Right forelimb (tissue), 1 donor: ENCODE results near the gene CCDC87.

ENCODE experiments used
- DNase-seq: peaks from one replicate; pipeline ENCODE4 v3.0.0-alpha.2; 2018

CCDC87 gene

GRCh38 chr11:66570850-66571180 lies 22.0 kb downstream of the CCDC87 start:
- DNase-seq = no peak

DNA sequence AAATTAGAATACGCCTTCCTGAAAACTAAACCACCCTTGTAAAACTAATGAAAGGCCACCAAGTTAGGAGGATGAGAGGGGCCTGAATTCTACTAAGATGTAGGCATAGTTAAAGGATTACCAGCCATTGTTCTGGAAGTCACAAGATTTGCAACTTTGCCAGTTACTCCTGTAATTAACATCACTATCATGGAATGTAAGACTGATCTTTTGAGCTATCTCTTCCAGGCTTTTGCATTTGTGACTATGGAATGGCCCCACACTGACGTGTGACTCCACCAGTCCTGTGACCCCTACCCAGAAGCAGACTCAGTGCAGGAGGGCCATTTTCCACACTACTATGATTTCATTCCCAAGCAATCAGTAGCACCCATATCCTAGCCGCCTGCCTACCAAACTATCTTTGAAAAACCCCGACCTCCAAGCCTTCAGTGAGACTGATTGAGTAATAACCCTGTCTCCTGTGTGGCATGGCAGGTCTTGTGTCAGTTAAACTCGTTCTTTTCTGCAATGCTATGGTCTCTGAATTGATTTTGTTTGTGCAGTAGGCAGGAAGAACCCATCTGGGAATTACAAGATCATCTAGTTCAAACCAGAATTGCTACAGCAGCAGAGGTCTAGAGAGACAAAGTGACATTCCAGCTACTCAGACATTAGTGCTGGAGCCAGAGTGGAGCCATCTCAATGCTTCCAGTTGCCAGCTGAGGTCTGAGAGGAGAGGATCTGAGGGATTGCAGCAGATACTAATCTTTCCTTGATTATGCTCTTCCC lies 22.6 kb downstream of the CCDC87 start:
- DNase-seq = no peak

DNA sequence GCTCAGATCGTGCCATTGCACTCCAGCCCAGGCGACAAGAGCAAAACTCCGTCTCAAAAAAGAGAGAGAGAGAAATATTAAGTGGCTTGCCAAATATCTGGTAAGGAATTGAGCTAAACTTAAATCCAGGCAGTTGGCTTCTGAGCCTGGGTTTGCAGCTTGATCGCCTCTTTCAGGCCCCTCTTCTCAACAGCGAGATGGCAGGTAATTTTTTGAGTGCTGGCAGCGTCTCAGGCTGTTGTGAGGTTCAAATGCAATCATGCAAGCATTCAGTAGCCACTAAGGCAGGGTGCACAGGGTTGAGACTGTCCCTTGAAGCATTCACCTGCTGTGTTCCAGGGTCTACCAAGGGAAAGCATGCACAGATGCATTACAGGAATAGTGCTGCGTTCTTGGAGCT lies 23.8 kb downstream of the CCDC87 start:
- DNase-seq = no peak

GRCh38 chr11:66568124-66568916 lies 24.5 kb downstream of the CCDC87 start, which contains the start of gene CTSF:
Gene CTSF, minus strand, starts transcription at chr11:66568606. Its CDS starts 120 bp downstream, at chr11:66568486.
- peak; percentile 85 for DNase-seq

DNA sequence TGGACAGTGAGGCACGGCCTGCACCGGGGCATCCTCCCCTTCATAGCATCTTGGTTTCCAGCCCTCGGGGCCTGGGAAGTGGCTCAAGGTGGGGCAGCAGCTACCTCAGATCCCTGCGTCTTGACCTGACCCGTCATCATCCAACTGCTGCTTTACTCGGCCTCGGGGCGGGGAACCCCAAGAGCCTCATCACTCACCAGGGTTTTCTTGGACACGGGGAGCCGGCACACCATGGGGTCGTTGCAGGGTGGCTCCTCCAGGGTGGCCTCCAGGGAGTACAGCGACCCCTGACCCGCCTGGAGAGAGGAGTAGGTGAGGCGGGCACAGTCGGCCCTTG lies 25.1 kb downstream of the CCDC87 start:
- DNase-seq = no peak

GRCh38 chr11:66566221-66566620 lies 26.6 kb downstream of the CCDC87 start:
- DNase-seq = no peak

DNA sequence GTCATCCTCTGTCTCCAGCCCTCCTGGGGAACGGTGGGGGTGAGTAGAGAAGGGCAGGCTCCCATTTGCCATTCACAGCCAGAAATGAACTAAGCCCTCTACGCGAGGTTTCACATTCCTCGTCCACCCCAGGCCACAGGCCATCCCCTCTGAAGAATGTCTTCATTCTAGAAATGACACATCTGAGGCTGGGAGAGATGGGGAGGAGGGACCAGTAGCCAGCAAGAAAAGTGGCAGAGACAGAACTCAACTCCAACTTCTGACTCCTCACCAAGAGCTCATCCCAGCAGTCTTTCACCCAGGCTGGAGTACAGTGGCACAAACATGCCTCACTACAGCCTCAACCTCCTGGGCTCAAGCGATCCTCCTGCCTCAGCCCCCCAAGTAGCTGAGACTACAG lies 27.9 kb downstream of the CCDC87 start:
- DNase-seq = no peak

- no peak for DNase-seq
Measured at GRCh38 chr11:66564538-66564937, 28.3 kb downstream of the CCDC87 start.

GRCh38 chr11:66563832-66564231 lies 29.0 kb downstream of the CCDC87 start:
- DNase-seq = no peak

- no peak for DNase-seq
Measured at GRCh38 chr11:66562907-66563583, 29.8 kb downstream of the CCDC87 start.

- DNase-seq = no peak
Measured at GRCh38 chr11:66562275-66562674, 30.6 kb downstream of the CCDC87 start.

DNA sequence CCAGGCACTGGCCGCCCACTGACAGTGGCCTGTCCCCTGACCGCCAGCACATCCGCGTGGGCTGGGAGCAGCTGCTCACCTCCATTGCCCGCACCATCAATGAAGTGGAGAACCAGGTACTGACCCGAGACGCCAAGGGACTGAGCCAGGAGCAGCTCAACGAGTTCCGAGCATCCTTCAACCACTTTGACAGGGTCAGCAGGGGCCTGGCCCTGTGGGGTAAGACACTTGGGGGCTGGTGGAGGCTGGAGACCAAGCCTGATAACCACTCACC lies 31.0 kb downstream of the CCDC87 start:
- no peak for DNase-seq

GRCh38 chr11:66561178-66561974 lies 31.5 kb downstream of the CCDC87 start:
- no peak for DNase-seq

DNA sequence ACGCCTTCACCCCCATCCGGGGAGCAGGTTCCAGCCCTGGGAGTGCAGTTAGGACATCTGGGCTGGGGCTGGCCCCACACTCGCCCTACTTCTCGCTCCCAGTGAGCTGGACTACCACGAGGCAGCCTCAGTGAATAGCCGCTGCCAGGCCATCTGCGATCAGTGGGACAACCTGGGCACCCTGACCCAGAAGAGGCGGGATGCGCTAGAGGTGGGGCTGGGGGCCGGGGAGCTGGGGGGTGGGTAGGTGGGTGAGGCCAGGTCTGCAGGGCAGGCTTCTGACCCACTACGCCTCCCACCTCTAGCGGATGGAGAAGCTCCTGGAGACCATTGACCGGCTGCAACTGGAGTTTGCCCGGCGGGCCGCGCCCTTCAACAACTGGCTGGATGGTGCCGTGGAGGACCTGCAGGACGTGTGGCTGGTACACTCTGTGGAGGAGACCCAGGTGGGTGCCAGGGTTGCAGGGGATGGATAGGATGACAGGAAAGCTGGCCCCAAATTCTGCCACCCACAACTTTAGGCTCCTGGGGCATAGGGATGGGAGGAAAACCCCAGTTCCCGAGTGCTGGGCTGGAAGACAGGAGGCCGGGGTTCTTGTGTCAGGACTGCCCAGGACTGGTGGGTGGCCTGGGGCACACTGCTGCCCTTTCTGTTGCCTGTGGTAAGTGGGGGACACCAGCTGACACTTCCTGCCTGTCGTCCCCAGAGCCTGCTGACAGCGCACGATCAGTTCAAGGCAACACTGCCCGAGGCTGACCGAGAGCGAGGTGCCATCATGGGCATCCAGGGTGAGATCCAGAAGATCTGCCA lies 32.8 kb downstream of the CCDC87 start:
- DNase-seq = no peak

- no peak for DNase-seq
Measured at GRCh38 chr11:66559142-66559865, 33.6 kb downstream of the CCDC87 start.

DNA sequence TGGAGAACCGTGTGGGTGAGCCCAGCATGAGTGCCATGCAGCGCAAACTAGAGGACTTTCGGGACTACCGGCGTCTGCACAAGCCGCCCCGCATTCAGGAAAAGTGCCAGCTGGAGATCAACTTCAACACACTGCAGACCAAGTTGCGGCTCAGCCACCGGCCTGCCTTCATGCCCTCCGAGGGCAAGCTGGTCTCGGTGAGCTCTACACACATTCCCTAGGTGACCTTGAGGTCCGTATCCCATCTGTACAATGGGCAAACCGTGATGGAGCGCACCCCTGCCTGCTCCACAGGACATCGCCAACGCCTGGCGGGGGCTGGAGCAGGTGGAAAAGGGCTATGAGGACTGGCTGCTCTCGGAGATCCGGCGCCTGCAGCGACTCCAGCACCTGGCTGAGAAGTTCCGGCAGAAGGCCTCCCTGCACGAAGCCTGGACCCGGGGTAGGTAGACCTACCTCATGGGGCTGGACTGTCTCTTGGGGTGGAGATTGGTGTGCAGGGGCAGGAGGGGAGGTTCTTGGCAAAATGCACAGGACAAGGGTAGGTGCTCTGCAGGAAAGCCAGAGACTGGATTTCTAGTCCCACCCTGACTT lies 35.0 kb downstream of the CCDC87 start:
- no peak for DNase-seq

DNA sequence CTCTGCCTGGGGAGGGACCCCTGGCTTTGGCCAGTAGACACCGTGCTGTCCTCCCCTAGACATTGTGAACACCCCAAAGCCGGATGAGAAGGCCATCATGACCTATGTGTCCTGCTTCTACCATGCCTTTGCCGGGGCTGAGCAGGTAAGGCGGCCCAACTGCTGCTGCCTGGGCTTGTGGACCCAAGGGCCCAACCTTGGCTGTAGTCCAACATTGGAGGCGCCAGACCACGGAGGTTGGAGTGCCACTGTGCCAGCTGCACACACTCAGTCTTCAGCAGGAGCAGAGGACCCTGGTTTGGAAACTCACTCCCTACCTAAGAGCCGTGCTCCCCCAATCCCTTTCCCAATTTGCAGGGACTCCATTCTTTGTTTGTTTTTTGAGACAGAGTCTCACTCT lies 36.8 kb downstream of the CCDC87 start:
- no peak for DNase-seq

DNA sequence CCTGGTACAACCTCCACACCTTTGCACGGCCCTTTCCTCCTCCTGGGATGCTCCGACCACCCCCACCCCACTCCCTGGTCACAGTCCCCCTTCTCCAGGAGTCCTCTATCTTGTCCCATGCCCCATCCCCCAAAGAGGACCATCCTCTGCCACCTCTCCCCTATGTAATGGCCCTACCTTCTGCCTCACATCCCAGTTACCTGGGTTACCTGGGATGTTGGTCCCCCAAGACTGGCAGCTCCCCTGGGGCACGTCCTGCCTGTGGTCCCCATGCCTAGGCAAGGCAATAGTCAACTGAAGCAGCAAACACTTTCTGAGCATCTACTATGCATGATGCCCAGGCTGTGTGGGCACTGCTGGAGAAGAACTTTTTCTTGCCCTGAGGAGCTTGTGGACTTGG lies 37.4 kb downstream of the CCDC87 start:
- DNase-seq = no peak

- no peak for DNase-seq
Measured at GRCh38 chr11:66554602-66555001, 38.3 kb downstream of the CCDC87 start.

- no peak for DNase-seq
Measured at GRCh38 chr11:66550887-66551286, 42.0 kb downstream of the CCDC87 start.

- no peak for DNase-seq
Measured at GRCh38 chr11:66549696-66550095, 43.2 kb downstream of the CCDC87 start.
